LNCAP (cell line): Measurements from ENCODE around the gene TMEM184A.

ENCODE experiments used
- CTCF ChIP-seq: fragments of 450-650 bp; IDR thresholded peaks from 2 replicates; pipeline ENCODE4 v1.5.1; 2017; ENCODE audit warnings: mild to moderate bottlenecking

TMEM184A gene

GRCh38 chr7:1587738-1588137 lies 31.7 kb upstream of the TMEM184A start:
- TF ChIP-seq CTCF = no peak

GRCh38 chr7:1586827-1587705 lies 31.1 kb upstream of the TMEM184A start:
- TF ChIP-seq CTCF = no peak

- TF ChIP-seq CTCF = no peak
Measured at GRCh38 chr7:1586126-1586826, 30.3 kb upstream of the TMEM184A start.

GRCh38 chr7:1585142-1585981 lies 29.4 kb upstream of the TMEM184A start:
- no peak for TF ChIP-seq CTCF

GRCh38 chr7:1584700-1585099 lies 28.7 kb upstream of the TMEM184A start:
- TF ChIP-seq CTCF = no peak

GRCh38 chr7:1580422-1581030 lies 24.5 kb upstream of the TMEM184A start:
- TF ChIP-seq CTCF = no peak
